HG03521 (cell line): ENCODE data around the gene PLXNA4.

Experiments used
- ATAC-seq: cut with Tn5 transposase; IDR thresholded peaks from one replicate; pipeline ENCODE4 v1.9.1; 2021; ENCODE audit warnings: mild to moderate bottlenecking, moderate library complexity; ENCODE audit not compliant: unreplicated experiment

Gene PLXNA4

GRCh38 chr7:132133501-132133900, 442.8 kb downstream of the PLXNA4 start:
- ATAC-seq = no peak

- no peak for ATAC-seq
These were observed 445.1 kb downstream of the PLXNA4 start for GRCh38 chr7:132131196-132131595.

GRCh38 chr7:132130497-132130896, 445.8 kb downstream of the PLXNA4 start:
- ATAC-seq = no peak

DNA sequence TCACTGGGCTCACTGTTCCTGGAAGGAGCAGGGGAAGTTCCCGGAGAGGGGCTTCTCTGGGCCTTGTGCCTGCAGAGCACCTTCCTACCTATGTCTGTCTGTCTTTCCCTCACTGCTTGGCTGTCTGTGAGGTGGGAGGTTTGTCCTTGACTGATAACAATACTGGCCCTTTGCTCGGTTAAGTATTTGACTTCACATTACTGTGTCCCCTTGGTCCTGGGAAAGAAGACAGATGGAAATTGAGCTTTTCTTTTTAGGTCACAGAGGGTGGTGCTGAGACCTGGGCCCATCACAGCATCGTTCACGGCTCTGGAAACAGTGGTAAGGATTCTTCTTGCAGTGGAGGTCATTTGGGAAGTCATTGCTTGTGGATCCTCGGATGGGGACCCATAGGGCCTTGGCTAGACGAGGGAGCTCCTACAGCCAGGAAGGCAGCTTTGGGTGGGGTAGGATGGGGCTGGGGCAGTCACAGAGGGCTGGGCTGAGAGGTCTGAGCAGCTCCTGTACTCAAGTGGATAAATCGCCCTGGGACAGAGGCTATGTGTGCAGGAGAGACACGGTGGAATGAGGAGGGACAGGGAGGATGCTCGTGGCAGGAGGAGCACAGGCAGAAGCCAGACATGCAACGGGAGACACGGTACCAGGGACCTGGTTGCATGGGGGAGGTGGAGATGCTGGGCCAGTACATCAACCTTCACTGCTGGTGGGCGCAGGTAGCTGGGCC, 450.2 kb downstream of the PLXNA4 start:
- no peak for ATAC-seq

DNA sequence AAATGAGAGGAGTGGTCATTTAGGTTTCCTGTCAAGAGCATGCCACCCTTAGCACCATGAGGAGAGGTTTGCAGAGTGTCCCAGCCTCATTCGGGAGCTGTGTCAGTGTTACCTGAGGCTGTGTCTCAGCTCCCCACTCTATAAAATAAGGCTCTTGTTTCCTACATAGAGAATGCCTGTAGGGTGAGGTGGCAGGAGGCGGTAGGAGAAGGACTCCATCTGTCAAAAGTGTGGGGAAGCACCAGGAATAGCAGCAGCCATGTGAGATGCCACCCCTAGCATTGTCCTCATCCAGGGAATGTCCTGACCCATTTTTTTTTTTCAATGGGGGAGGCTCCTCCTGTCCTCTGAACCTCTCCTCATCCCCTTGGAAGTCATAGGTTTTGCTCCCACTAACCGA, 451.2 kb downstream of the PLXNA4 start:
- ATAC-seq = no peak

- no peak for ATAC-seq
These were observed 451.7 kb downstream of the PLXNA4 start for GRCh38 chr7:132124575-132124974.

- no peak for ATAC-seq
These were observed 452.5 kb downstream of the PLXNA4 start for GRCh38 chr7:132123773-132124172.

DNA sequence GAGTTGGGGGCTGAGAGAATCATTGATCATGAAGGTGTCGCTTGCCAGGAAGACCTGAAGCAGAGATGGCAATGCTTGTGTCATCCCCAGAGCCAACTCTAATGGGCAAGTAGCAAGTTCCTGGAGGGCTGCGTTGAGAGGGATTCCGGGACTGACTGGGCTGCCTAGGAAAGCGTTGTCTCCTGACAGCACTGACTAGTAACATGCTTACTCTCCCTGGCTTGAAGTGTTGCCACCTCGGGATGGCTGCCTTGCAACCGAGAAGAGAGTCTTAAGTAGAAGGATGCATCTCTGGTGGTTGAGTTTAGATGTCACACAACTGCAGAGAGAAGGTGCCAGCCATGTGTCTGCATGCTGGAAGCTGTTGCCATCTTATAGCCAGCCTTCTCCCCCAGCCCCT, 453.4 kb downstream of the PLXNA4 start:
- no peak for ATAC-seq

GRCh38 chr7:132121987-132122386, 454.3 kb downstream of the PLXNA4 start:
- ATAC-seq = no peak

DNA sequence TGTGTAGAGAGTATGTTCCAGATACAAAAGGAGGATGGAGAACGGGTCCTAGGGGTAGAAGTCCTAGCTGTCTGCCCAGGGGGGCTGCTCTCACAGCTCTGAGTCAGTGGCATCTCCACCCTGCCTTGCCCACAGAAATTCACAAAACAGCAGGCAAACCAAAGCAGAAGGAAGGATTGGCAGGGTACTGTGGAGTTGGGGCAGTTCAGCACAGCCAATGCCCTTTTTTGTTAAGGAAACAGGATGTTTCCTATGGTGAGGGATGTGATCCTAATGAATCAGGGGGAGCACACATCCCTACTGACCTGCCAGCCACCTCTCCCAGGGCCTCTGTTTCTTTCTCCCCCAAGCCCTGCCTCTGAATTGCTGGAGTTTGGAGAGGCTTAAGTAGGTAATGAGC, 457.6 kb downstream of the PLXNA4 start:
- no peak for ATAC-seq

DNA sequence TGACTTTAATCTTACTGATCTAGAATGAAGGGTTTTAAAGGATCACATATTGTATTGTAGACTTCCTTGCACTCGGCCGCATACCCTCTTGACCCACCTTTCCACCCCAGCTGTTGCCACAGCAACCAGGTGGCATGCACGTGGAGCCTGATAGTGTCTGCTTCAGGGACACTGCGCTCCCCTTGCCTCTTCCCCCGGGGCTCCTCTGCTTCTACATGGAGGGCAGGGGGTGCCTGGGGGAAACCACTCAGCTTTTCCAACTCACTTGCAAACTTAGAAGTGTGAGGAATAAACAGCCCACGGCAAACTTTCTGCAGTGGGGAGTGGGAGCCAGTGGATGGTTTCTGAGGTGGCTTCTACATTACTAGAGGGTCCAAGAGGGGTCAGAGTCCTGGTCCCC, 458.6 kb downstream of the PLXNA4 start:
- ATAC-seq = no peak

GRCh38 chr7:132117181-132117580, 459.1 kb downstream of the PLXNA4 start:
- no peak for ATAC-seq

GRCh38 chr7:132116369-132116768, 459.9 kb downstream of the PLXNA4 start:
- ATAC-seq = no peak

DNA sequence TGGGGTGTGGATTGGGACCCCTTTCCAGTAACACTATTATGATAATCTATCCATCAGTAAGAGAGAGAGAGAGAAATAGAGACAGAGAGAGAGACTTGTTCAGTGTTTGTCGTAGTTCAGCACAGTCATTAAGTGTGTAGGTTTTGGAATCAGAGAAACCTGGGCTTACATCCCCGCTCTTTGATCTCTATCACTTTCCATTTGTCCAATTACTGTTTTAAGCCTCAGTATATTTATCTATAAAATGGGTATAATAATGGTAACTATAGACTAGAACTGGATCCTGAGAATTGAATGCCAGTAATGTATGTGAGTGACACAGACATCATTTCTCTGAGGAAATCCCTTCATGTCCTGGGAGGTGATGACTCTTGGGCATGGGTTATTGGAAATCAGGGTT, 460.5 kb downstream of the PLXNA4 start:
- no peak for ATAC-seq

DNA sequence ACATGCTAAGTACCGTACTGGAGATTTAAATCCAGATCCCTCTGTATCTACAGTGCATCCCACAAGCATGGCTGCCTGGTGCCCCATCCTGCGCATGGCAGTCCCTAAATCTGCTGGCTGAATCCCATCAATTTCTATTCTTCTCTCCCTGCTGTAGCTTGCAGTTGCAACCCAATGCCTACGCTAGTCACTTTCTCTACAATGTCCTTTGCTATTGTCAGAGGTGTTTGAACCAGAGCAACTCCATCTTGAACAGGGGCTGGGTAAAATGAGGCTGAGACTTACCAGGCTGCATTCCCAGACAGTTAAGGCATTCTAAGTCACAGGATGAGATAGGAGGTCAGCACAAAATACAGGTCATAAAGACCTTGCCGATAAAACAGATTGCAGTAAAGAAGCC, 461.2 kb downstream of the PLXNA4 start:
- no peak for ATAC-seq

DNA sequence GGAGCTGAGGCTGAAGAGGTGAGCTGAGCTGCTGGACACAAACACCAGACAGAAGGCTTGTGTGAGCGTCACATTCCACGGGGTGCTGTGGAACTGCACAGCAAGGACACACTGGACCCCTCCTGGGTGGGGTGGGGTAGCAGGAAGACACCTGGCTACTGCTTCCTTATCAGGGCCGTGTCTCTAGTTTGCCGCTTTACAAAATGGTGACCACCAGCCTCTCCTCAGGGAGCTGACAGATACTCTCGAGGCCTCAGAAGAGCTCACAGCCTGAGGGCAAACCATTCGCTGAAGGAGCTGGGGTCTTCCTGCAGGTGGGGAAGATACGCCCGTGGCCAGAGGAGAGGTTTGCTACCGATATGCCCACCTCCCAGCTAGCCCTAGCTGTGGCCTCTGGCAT, 461.9 kb downstream of the PLXNA4 start:
- no peak for ATAC-seq

DNA sequence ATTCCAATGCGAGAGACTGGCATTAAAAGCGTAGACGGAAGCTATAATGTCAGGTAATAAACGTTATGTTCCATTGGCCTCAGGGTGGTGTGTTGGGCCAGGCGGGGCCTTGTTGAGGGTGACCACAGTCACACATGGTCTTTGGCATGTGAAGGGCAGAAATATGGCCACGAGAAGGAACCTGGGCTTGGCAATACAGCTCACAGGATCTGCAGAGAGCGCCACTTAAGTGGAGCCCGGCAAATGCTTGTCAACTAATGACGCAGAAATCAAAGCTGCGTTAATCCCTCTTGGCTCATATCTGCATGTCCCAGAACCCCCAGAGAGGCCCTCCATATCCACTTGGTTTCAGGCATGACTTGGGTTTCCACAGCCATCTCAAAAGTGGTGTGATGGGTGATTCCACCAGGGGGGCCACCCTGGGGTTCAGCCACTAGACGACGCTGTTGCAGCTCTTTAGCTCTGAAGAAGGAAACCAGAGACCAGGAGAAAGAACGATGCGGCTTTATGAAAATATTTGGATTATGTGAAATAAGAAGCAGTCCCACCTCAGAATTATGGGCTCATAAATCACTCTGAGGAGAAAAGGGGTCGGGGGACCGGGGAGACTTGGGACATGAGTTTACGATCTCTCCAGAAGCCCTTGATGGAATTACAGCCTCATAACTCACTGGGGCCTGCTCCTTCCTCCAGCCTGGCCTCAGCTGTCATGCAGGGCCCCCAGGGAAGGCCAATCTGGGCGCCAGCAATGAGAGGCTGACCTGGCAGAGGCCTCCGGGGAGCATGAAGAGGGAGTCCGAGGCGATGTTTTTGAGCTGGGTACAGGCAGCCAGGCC, 462.5 kb downstream of the PLXNA4 start:
- ATAC-seq = no peak

DNA sequence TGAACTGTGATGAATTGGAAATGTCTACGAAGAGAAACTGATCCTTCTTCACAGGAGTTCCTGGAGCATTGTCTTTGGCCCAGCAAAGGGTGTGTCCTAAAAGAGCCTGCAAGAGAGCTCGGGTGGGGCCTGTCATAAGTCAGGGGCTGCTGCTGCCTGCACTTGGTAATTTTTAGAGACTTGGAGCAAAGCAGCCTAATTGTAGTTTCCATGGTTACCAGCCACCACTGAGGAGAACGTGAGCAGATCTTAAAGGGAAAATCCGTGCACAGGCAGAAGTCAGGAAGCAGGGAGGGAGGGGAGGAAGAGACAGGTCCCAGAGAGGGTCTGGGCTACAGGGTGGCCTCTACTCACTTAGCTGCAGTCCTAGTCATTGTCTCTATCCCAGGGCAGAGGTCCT, 463.6 kb downstream of the PLXNA4 start:
- ATAC-seq = no peak

GRCh38 chr7:132112106-132112505, 464.2 kb downstream of the PLXNA4 start:
- no peak for ATAC-seq

DNA sequence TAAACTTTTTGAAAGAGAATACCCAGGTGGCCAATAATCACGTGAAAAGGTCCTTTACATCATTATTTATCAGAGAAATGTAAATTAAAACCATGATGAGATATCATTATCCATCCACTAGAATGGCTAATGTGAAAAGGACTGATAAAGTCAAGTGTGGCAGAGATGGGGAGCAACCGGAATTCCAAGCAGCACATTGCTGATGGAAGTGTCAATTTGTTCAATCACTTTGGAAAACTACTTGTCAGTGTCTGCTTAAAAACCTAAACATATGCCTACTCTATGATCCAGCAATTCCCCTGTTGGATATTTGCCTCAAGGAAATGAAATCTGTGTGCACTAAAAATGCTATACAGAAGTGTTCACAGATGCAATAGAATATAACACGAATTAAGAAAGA, 465.6 kb downstream of the PLXNA4 start:
- ATAC-seq = no peak

GRCh38 chr7:132109769-132110168, 466.5 kb downstream of the PLXNA4 start:
- no peak for ATAC-seq

DNA sequence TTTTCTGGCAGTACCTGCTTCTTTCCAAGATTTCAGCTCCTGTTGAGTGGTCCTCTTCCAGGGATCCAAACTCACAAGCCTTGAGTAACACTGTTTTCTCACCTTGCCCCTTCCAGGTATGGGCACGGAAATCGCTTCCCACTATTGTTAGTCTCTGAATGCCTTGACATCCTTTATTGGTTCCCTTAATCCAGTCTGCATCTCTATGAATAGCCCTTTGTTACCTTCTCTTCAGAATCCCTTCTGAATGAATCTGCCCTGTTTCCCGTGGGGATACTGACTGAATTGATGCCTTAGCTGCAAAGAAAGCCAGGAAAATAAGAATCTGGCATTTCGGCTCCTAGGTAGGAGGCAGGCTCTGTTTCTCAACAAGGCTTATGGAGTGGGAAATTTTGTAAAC, 467.7 kb downstream of the PLXNA4 start:
- ATAC-seq = no peak
